Trophoblast cell (in vitro differentiated cells and primary cell): ENCODE data around the gene NTM.

Experiments
- DNase-seq, 2 donors: peaks; one replicate each; pipeline ENCODE4 v3.0.0-alpha.2; 2016
- H2AFZ ChIP-seq: 2 replicates; pipeline ENCODE4 v1.6.1; 2013; ENCODE audit warnings: low read length, moderate library complexity, mild to moderate bottlenecking; ENCODE audit not compliant: insufficient read depth, poor library complexity
- H2AK5ac ChIP-seq: 2 replicates; pipeline ENCODE4 v1.6.1; 2013; ENCODE audit warnings: mild to moderate bottlenecking, low read length
- H2BK120ac ChIP-seq: 2 replicates; pipeline ENCODE4 v1.6.1; 2013; ENCODE audit warnings: low read length, mild to moderate bottlenecking, moderate library complexity; ENCODE audit not compliant: insufficient read depth, poor library complexity
- H2BK12ac ChIP-seq: 2 replicates; pipeline ENCODE4 v1.6.1; 2013; ENCODE audit warnings: mild to moderate bottlenecking, low read length, moderate library complexity
- H2BK5ac ChIP-seq: 2 replicates; pipeline ENCODE4 v1.6.1; 2013; ENCODE audit warnings: low read length, low read depth, moderate library complexity, mild to moderate bottlenecking; ENCODE audit not compliant: poor library complexity
- H3K14ac ChIP-seq: 2 replicates; pipeline ENCODE4 v1.6.1; 2013; ENCODE audit warnings: mild to moderate bottlenecking, low read length
- H3K18ac ChIP-seq: 2 replicates; pipeline ENCODE4 v1.6.1; 2013; ENCODE audit warnings: mild to moderate bottlenecking, low read length
- H3K23ac ChIP-seq: 2 replicates; pipeline ENCODE4 v1.6.1; 2013; ENCODE audit warnings: low read length
- H3K27ac ChIP-seq: 2 replicates; pipeline ENCODE4 v1.5.1; 2013; ENCODE audit warnings: low read depth, mild to moderate bottlenecking, inconsistent platforms, low read length, moderate library complexity
- H3K27me3 ChIP-seq: 2 replicates; pipeline ENCODE4 v1.6.1; 2013; ENCODE audit warnings: inconsistent platforms, mild to moderate bottlenecking, low read length, moderate library complexity; ENCODE audit not compliant: insufficient read depth
- H3K36me3 ChIP-seq, 2 experiments: 1 replicate in 1 of 2; 2 replicates in 1 of 2; pipeline ENCODE4 v1.6.1; 2013; ENCODE audit warnings: low read length in 2 of 2, mild to moderate bottlenecking in 2 of 2, moderate library complexity in 1 of 2; ENCODE audit not compliant: insufficient read depth in 2 of 2, control insufficient read depth in 1 of 2
- H3K4ac ChIP-seq: 2 replicates; pipeline ENCODE4 v1.6.1; 2013; ENCODE audit warnings: low read depth, mild to moderate bottlenecking, low read length, moderate library complexity
- H3K4me1 ChIP-seq, 2 experiments: 1 replicate in 1 of 2; 2 replicates in 1 of 2; pipeline ENCODE4 v1.6.1; 2013; ENCODE audit warnings: low read length in 2 of 2, mild to moderate bottlenecking in 2 of 2, moderate library complexity in 1 of 2; ENCODE audit not compliant: insufficient read depth in 2 of 2, control insufficient read depth in 1 of 2
- H3K4me2 ChIP-seq: 2 replicates; pipeline ENCODE4 v1.6.1; 2013; ENCODE audit warnings: inconsistent platforms, mild to moderate bottlenecking, low read length, moderate library complexity
- H3K4me3 ChIP-seq: 2 replicates; pipeline ENCODE4 v1.5.1; 2013; ENCODE audit warnings: mild to moderate bottlenecking, low read depth, low read length, inconsistent platforms
- H3K79me1 ChIP-seq: one replicate; pipeline ENCODE4 v1.6.1; 2013; ENCODE audit warnings: low read length
- H3K79me2 ChIP-seq: 2 replicates; pipeline ENCODE4 v1.6.1; 2013; ENCODE audit warnings: low read length, mild to moderate bottlenecking; ENCODE audit not compliant: control insufficient read depth, insufficient read depth, poor library complexity
- H3K9ac ChIP-seq: 2 replicates; pipeline ENCODE4 v1.6.1; 2013; ENCODE audit warnings: mild to moderate bottlenecking, low read length
- H3K9me3 ChIP-seq: 2 replicates; pipeline ENCODE4 v1.6.1; 2013; ENCODE audit warnings: low read depth, mild to moderate bottlenecking, control low read depth, inconsistent platforms, low read length; ENCODE audit not compliant: insufficient read depth
- H4K12ac ChIP-seq: 2 replicates; pipeline ENCODE4 v1.6.1; 2013; ENCODE audit warnings: low read depth, mild to moderate bottlenecking, low read length, moderate library complexity
- H4K8ac ChIP-seq: 2 replicates; pipeline ENCODE4 v1.6.1; 2013; ENCODE audit warnings: low read depth, mild to moderate bottlenecking, low read length, moderate library complexity
- H4K91ac ChIP-seq: one replicate; pipeline ENCODE4 v1.6.1; 2013; ENCODE audit warnings: low read depth, mild to moderate bottlenecking, low read length, moderate library complexity
- WGBS: extraction: QIAGEN DNeasy Blood & Tissue Kit; methylation state at CpG from one replicate; pipeline ENCODE4 v1.1.7; 2013; ENCODE audit warnings: missing lambda C conversion rate; ENCODE audit not compliant: insufficient read length, insufficient coverage; ENCODE audit errors: extremely low coverage; 5-methylcytosine and 5-hydroxymethylcytosine counted together

The NTM gene

DNA sequence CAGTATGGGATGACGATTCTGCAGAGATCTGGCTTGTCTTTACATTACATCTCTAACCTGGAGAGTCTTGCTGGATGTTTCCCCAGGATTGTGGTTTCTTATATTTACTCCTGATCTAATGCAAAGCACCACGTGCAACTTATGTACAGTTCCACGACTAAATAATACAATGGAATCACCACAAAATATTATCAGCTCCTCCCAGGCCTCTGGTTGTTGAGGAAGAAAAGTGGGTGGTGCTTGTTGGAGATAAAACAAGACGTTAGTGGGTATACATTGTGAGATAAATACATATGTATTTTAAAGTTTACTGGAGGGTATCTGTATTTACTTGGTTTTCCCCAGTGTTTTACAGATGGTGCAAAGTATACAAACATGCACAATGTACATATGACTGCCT is 569.7 kb downstream of the NTM start:
- H3K9ac ChIP-seq: no peak overlapping the region
- H4K8ac ChIP-seq: no peak overlapping the region
- no peaks in the 10 kb centered on the region for H3K36me3 ChIP-seq
- H2BK12ac ChIP-seq: no peak overlapping the region
- H3K79me2 ChIP-seq: no peaks in the 10 kb centered on the region
- H2AFZ ChIP-seq: no peak overlapping the region
- H3K23ac ChIP-seq: no peak overlapping the region
- no peak overlapping the region for H4K91ac ChIP-seq
- H3K9me3 ChIP-seq: no peaks in the 10 kb centered on the region
- no peak overlapping the region for H3K27ac ChIP-seq
- H3K4ac ChIP-seq: no peak overlapping the region
- H3K27me3 ChIP-seq: no peaks in the 10 kb centered on the region
- no CpG with 5 or more reads among the region's 4 CpGs for WGBS
- H4K12ac ChIP-seq: no peak overlapping the region
- H2BK120ac ChIP-seq: no peak overlapping the region
- no peaks in the 10 kb centered on the region for H3K79me1 ChIP-seq
- no peak overlapping the region for H2AK5ac ChIP-seq
- H3K14ac ChIP-seq: no peak overlapping the region
- H3K4me3 ChIP-seq: no peak overlapping the region
- DNase-seq: no peak
- no peaks in the 10 kb centered on the region for H3K4me1 ChIP-seq
- H2BK5ac ChIP-seq: no peak overlapping the region
- H3K4me2 ChIP-seq: no peak overlapping the region
- H3K18ac ChIP-seq: no peak overlapping the region

DNA sequence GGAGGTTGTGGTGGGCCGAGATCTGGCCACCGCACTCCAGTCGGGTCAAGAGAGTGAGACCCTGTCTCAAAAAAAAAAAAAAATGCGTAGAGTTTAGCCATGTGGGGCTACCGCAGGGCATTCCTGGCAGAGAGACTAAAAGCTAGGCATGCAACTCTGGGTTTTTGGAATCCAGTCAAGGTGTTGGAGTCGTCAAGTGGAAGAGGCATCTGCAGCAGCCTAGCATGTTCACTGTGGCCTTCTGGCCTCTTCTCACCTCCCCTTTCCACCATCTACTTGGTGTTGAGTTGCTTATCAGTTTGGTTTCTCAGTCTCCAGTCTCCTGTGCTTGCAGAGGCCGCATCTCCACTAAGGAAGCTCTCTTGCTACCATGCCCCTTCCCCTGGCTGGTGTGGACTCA is 572.5 kb downstream of the NTM start:
- Histone ChIP-seq H3K36me3 (no peaks in the 10 kb centered on the region), H4K12ac (no peak overlapping the region), H3K23ac (no peak overlapping the region), H2BK5ac (no peak overlapping the region), H3K18ac (no peak overlapping the region), H3K9me3 (no peaks in the 10 kb centered on the region), H3K4me3 (no peak overlapping the region), H3K79me1 (no peaks in the 10 kb centered on the region), H3K14ac (no peak overlapping the region), H3K79me2 (no peaks in the 10 kb centered on the region), H4K8ac (no peak overlapping the region), H4K91ac (no peak overlapping the region), H3K4me1 (no peaks in the 10 kb centered on the region), H3K27ac (no peak overlapping the region), H2AK5ac (no peak overlapping the region), H2BK12ac (no peak overlapping the region), H3K27me3 (no peaks in the 10 kb centered on the region), H2BK120ac (no peak overlapping the region), H3K4ac (no peak overlapping the region), H3K4me2 (no peak overlapping the region), H2AFZ (no peak overlapping the region), H3K9ac (no peak overlapping the region)
- DNase-seq: no peak
- no CpG with 5 or more reads among the region's 7 CpGs for WGBS

DNA sequence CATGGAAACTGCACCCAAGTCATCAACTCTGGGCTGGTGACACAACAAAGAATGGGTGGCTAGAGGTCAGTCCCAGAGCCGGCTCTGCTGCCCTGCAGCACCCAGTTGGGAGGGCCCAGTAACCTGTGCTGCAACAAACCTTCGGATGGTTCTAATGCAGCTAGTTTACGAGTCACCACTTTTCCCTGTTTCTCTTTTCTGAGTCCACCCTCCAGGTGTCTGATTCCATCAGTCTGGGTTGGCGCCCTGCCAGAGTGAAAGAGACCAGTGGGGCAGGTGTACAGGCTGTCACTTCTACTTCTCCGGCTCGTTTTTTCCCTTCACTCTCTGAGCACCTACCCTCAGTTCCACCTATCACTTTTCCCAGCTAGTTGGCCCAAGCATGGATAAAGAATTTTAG is 572.9 kb downstream of the NTM start:
- H2AFZ ChIP-seq: no peak overlapping the region
- H3K4me2 ChIP-seq: no peak overlapping the region
- H2BK120ac ChIP-seq: no peak overlapping the region
- H2BK12ac ChIP-seq: no peak overlapping the region
- H3K4ac ChIP-seq: no peak overlapping the region
- no peak overlapping the region for H3K4me3 ChIP-seq
- H3K79me1 ChIP-seq: no peaks in the 10 kb centered on the region
- H3K79me2 ChIP-seq: no peaks in the 10 kb centered on the region
- H3K18ac ChIP-seq: no peak overlapping the region
- H4K8ac ChIP-seq: no peak overlapping the region
- no peak overlapping the region for H2AK5ac ChIP-seq
- H3K9ac ChIP-seq: no peak overlapping the region
- H3K27me3 ChIP-seq: no peaks in the 10 kb centered on the region
- no peaks in the 10 kb centered on the region for H3K36me3 ChIP-seq
- H3K9me3 ChIP-seq: no peaks in the 10 kb centered on the region
- H3K4me1 ChIP-seq: no peaks in the 10 kb centered on the region
- no peak overlapping the region for H3K23ac ChIP-seq
- DNase-seq: no peak
- no CpG with 5 or more reads among the region's 6 CpGs for WGBS
- no peak overlapping the region for H3K27ac ChIP-seq
- no peak overlapping the region for H4K91ac ChIP-seq
- no peak overlapping the region for H3K14ac ChIP-seq
- no peak overlapping the region for H2BK5ac ChIP-seq
- H4K12ac ChIP-seq: no peak overlapping the region

DNA sequence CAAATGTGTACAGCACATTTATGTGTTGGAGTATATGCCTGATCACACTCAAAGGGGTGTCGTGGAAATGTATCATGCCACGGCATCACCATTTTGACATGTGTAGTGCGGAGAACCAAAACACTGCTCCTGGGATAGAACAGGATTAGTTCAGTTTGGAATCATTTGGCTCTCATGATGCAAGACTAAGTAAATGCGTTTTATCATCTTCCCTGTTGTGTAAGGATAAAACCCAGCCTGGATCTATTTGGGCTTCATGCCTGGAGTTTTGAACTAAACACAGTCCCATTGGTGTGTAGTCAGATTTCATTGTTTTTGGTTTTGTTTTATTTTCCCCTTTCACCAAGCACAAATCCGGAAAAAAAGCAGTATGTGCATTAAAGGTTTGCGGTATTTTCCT is 574.3 kb downstream of the NTM start:
- no peak overlapping the region for H2BK12ac ChIP-seq
- H3K79me2 ChIP-seq: no peaks in the 10 kb centered on the region
- H3K36me3 ChIP-seq: no peaks in the 10 kb centered on the region
- H3K4me3 ChIP-seq: no peak overlapping the region
- H2AFZ ChIP-seq: no peak overlapping the region
- no peak overlapping the region for H3K14ac ChIP-seq
- no peak for DNase-seq
- no peak overlapping the region for H2AK5ac ChIP-seq
- no peak overlapping the region for H2BK5ac ChIP-seq
- H3K23ac ChIP-seq: no peak overlapping the region
- no peak overlapping the region for H3K9ac ChIP-seq
- H4K8ac ChIP-seq: no peak overlapping the region
- H3K4me2 ChIP-seq: no peak overlapping the region
- H3K79me1 ChIP-seq: no peaks in the 10 kb centered on the region
- H4K91ac ChIP-seq: no peak overlapping the region
- no CpG with 5 or more reads among the region's 6 CpGs for WGBS
- no peaks in the 10 kb centered on the region for H3K27me3 ChIP-seq
- no peaks in the 10 kb centered on the region for H3K9me3 ChIP-seq
- H3K4me1 ChIP-seq: no peaks in the 10 kb centered on the region
- H2BK120ac ChIP-seq: no peak overlapping the region
- H3K18ac ChIP-seq: no peak overlapping the region
- H3K4ac ChIP-seq: no peak overlapping the region
- no peak overlapping the region for H3K27ac ChIP-seq
- no peak overlapping the region for H4K12ac ChIP-seq
